Measurements from ENCODE around the gene PPP1R1C.

PPP1R1C gene

GRCh38 chr2:181971032-181971431, 14.6 kb upstream of the PPP1R1C start:
- DNase-seq (ENCODE audit: low spot score) (no peak), FAIRE-seq (no peak)

- DNase-seq (ENCODE audit: low spot score) (no peak), FAIRE-seq (no peak)
Measured at GRCh38 chr2:181972431-181973170, 13.1 kb upstream of the PPP1R1C start.

- FAIRE-seq (no peak), DNase-seq (ENCODE audit: low spot score) (no peak)
Measured at GRCh38 chr2:181973171-181973783, 12.4 kb upstream of the PPP1R1C start.

GRCh38 chr2:181977661-181978350, 7.8 kb upstream of the PPP1R1C start:
- peak; percentile 69 for DNase-seq (ENCODE audit: low spot score)
- no peak for FAIRE-seq

GRCh38 chr2:181978351-181979150, 7.1 kb upstream of the PPP1R1C start:
- DNase-seq (ENCODE audit: low spot score): no peak
- no peak for FAIRE-seq

- DNase-seq (ENCODE audit: low spot score) (no peak), FAIRE-seq (no peak)
Measured at GRCh38 chr2:181984060-181984459, 1.6 kb upstream of the PPP1R1C start.

GRCh38 chr2:181984814-181985631, 630 bp upstream of the PPP1R1C start:
- FAIRE-seq (no peak), DNase-seq (ENCODE audit: low spot score) (no peak)

GRCh38 chr2:181988154-181988924, 2.7 kb downstream of the PPP1R1C start:
- FAIRE-seq: no peak
- no peak for DNase-seq (ENCODE audit: low spot score)

- DNase-seq (ENCODE audit: low spot score): no peak
- no peak for FAIRE-seq
Measured at GRCh38 chr2:181989099-181989498, 3.4 kb downstream of the PPP1R1C start.

- no peak for FAIRE-seq
- no peak for DNase-seq (ENCODE audit: low spot score)
Measured at GRCh38 chr2:181991171-181991885, 5.7 kb downstream of the PPP1R1C start.

GRCh38 chr2:181992776-181993175, 7.1 kb downstream of the PPP1R1C start:
- DNase-seq (ENCODE audit: low spot score) (no peak), FAIRE-seq (no peak)

- FAIRE-seq: no peak
- DNase-seq (ENCODE audit: low spot score): no peak
Measured at GRCh38 chr2:181995289-181995688, 9.6 kb downstream of the PPP1R1C start.

- DNase-seq (ENCODE audit: low spot score) (no peak), FAIRE-seq (no peak)
Measured at GRCh38 chr2:181998041-181998835, 12.6 kb downstream of the PPP1R1C start.

GRCh38 chr2:181998891-181999654, 13.4 kb downstream of the PPP1R1C start:
- FAIRE-seq (no peak), DNase-seq (ENCODE audit: low spot score) (no peak)

- no peak for FAIRE-seq
- no peak for DNase-seq (ENCODE audit: low spot score)
Measured at GRCh38 chr2:181999911-182000310, 14.3 kb downstream of the PPP1R1C start.

GRCh38 chr2:182004945-182005520, 19.4 kb downstream of the PPP1R1C start:
- FAIRE-seq: no peak

GRCh38 chr2:182006595-182007341, 21.1 kb downstream of the PPP1R1C start:
- DNase-seq (ENCODE audit: low spot score) (no peak), FAIRE-seq (no peak)

More at GRCh38 chr2:182004945-182005520, 19.4 kb downstream of the PPP1R1C start:
- DNase-seq (ENCODE audit: low spot score): no peak

Data from RCC 7860 (cell line).